Hematopoietic multipotent progenitor cell treated with erythropoietin and hydrocortisone succinate and interleukin-3 and kit ligand, for 17 days (in vitro differentiated cells): Measurements from ENCODE around the gene NSG1.
"Not testable (repeated sequence)": the region's sequence is repeated elsewhere in the genome, so short reads cannot be mapped to it uniquely, and the experiment has no call there.

Source experiments
- DNase-seq: peaks from one replicate; pipeline ENCODE4 v3.0.0-alpha.2; 2015; ENCODE audit warnings: low spot score

The NSG1 gene, protein sequence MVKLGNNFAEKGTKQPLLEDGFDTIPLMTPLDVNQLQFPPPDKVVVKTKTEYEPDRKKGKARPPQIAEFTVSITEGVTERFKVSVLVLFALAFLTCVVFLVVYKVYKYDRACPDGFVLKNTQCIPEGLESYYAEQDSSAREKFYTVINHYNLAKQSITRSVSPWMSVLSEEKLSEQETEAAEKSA

DNA sequence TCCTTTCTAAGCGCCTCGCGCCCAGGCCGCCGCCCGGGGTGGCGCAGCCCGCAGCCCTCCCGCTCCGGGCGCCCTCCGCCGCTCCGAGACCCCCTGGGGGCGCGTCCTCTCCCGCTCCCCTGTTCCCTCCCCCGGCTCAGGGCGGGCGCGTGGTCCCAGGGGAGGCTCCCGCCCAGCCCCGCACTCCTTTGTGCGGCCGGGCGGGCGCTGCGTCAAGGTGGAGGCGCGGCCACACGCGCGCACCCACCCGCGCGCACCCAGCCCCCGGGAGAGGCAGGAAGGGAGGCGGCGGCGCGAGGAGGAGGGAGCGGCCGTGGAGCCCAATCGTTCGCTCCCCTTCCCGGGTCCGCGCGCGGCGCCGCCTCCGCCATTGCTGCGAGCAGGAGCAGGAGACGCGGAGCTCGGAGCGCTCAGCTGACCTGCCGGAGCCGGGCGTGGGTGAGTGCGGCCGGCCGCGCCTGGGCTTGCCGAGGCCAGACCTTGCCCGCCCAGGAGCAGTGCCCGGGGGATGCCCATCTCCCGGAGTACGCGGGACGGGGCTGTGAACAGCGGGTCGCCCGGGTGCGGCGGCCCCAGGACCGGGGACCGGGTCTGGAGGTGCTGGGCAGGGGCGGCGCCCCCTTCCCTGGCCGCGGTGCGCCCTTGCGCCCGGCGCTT, at the start of gene NSG1:
Gene NSG1, plus strand, starts transcription at position 367 of the 657 bp plus-strand sequence. CDS start 528 bp downstream, outside the sequence.
- DNase-seq, result no peak

DNA sequence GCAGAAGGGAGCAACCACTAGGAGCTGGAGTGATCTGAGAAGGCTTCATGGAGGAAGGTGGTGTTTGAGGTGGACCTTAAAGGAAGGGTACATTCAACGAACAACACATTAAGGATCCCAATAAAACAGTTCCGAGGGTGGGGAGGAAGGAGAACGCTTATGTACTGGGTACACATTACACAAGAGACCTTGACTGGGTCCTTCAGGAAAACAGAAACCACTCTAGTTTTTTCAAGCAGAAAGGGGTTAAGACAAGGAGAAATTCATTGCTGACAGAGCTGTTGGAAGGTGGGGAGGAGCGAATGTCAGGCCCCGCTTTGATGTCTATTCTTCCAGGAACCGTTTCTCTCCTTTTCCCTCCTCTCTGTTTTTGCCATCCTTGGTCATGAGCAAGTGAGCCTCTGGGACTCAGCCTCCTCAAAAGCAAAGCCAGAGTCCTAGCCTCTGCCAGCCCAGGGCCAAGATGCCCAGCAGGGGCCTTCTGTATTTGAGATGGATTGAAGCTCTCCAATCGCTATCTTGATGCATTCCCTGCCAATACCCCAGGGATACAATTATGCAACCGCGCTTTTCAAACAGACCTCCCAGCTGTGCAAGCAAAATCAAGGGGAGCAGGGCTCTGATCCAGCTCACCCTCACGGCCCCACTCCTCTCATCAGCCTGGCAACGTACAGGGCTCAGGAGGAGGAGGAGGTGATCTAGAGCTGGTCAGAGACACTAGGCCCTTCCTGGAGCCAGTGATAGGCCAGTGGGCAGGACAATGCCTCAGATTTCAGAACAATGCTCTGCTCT, 48.5 kb upstream of the NSG1 start:
- no peak for DNase-seq

DNA sequence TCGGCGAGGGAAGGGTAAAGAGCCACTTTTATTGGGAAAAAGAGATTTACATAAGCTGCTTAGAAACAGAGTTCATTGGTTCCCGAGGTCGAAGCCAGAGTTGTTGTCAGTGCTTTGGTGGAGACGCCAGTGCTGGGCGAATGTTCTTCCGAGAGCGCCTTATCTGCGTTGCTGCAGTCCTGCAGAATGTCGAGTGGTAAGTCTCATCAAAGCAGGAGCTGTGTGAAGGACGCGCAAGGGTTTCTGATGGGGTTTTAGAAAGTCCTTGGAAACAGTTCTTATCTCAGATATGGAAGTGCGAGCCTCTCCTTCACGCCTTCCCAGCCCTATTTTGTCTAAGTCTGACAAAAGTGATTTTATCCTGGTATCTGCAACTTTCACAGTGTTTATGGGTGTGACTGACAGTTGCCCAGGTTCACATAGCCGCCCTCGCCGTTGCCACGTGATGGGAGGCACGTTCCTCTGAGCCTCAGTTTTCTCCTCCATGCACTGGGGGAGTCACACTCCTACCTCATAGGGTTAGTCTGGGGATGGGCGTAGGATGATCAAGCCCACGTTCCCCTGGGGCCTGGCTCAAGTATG, 47.3 kb upstream of the NSG1 start:
- DNase-seq, result peak; percentile 8

DNA sequence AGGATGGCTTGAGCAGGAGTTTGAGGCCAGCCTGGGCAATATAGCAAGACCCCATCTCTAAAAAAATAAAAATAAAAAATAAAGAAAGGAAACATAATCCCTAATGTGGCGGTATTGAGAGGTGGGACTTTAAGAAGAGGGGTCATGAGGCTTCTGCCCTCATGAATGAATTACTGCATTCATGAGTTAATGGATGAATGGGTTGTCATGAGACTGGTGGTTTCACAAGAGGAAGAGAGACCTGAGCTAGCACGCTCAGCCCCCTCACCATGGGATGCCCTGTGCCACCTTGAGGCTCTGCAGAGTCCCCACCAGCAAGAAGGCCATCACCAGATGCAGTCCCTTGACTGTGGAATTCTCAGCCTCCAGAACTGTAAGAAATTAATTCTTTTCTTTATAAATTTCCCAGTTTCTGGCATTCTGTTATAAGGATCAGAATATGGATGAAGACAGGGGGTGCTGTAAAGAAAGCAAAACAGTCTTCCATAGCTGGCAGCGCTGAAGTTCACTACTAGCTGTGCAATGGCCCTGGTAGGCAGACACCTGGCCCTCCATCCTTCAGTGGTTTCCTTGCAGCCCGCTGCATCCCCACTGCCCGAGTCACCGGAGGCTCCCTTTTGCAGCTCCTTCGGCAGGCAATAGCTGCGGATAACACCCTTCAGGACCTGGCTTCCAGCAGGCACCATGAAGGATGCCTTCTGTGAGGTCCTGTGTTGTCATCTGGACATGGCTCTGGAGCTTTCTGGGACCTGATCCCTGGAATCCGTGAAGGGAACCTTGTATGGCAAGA, 44.8 kb upstream of the NSG1 start:
- DNase-seq, result no peak

DNA sequence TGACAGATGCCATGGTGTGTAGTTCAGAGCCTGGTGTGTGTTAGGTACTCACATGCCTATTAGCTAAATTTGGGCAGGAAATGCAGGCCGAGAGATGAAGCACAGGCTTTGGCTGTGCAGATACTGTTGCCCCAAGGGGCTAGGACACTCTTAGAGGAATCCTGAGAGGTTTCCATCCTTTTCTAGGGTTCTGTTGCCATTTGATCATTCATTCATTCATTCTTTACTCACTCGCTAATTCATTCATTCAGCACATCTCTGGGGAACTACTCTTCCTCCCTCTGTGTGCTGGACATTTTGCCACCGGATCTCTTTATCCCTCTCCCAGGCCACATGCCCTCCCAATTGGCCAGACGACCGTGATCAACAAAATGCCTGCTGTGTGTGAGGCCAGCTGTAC, 43.9 kb upstream of the NSG1 start:
- no peak for DNase-seq

DNA sequence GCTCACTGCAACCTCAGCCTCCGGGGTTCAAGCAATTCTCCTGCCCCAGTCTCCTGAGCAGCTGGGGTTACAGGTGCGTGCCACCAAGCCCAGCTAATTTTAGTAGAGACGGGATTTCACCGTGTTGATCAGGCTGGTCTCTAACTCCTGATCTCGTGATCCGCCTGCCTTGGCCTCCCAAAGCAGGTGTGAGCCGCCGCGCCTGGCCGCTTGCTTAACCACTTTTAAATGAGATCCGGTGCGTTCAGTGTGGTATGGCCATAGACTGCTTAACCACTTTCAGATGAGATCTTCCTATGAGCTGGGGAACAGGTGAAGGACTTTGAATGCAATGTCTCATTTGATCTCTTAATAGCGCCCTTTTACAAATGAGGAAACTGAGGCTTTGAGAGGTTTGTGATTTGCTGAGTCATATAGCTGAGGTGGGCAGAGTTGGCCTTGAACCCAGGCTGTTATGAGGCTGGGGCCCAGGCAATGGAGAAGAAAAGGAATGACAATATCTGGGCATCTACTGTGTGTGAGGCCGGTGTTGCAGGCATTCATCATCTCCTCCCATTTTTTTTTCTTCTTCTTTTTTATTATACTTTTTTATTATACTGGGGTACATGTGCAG, 41.9 kb upstream of the NSG1 start:
- no peak for DNase-seq

DNA sequence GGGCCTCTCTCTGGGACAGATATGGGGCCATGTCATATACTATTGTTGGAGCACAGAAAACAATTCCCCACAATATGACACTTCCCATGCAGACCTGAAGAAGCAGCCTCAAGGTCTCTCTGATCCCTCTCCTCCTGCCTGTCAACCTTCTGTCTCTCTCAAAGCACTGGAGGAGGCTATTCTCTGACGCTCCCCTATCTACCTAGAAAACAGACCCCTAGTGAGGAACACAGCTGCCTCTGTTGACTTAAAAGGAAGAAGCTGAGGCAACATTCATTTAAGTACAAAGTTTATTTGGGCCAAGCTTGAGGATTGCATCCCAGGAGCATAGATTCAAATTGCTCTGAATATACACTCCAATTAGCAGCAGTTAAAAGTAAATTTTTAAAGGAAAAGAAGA, 39.3 kb upstream of the NSG1 start:
- DNase-seq, result no peak

DNA sequence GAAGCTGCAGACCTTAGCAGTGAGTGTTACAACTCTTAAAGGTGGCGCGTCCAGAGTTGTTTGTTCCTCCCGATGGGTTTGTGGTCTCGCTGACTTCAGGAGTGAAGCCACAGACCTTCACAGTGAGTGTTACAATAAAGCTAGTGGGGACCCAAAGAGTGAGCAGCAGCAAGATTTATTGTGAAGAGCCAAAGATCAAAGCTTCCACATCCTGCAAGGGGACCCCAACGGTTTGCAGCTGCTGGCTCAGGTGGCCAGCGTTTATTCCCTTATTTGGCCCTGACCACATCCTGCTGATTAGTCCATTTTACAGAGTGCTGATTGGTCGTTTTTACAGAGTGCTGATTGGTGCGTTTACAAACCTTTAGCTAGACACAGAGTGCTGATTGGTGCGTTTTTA, 38.3 kb upstream of the NSG1 start:
- DNase-seq, result not testable (repeated sequence)

DNA sequence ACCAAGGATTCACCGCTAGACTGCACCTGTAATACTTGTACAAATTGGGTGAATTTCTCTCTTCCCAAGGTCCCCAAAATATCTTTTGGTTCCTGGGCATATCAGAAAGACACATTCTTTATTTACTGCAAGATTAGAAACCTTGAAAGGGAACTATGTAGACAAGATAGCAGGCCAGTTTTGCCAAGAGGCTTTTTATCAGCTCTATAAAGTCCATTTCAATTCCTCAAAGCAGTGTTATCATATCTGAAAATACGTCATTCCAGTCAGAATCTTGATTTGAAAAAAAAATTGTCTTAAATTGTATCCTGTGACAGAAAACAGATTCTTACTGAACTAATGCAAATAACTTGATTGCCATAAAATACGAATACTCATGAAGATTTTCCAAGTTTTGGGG, 37.0 kb upstream of the NSG1 start:
- DNase-seq, result no peak

DNA sequence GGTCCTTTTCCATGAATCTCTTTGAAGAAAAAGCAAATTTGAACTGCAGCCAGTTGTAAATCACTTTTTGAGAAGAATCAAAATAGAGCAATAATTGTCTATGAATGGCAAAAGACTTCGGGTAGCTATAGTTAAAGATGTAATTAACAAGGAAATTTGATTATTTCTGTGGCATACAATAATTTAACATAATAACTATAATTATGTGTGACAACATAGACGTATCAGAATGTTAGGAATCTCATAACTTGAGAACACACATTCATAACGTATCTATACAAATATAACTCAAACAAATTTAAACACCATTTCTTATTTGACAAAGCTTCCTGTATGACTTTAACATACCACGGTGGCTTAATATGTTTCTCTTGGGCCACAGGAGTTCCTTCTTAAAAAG, 36.0 kb upstream of the NSG1 start:
- DNase-seq, result no peak

DNA sequence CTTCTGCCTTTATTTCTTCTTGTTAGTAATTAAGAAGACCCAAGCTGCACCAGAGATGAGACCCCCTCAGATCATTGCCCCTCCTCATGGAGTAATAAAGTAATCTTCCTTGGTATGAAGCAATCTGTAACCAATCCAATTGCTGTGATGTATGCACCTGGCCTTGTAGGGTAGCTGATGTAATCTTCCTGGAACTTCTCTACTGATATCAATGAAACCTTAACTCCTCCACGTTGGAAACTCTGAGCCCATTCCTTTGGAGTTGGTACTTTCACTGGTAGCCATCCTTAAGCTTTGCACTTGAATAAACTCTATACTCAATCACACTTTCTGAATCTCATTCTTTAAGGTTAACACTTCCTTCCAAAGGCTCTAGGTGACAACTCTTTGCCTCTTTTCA, 31.6 kb upstream of the NSG1 start:
- DNase-seq, result no peak

DNA sequence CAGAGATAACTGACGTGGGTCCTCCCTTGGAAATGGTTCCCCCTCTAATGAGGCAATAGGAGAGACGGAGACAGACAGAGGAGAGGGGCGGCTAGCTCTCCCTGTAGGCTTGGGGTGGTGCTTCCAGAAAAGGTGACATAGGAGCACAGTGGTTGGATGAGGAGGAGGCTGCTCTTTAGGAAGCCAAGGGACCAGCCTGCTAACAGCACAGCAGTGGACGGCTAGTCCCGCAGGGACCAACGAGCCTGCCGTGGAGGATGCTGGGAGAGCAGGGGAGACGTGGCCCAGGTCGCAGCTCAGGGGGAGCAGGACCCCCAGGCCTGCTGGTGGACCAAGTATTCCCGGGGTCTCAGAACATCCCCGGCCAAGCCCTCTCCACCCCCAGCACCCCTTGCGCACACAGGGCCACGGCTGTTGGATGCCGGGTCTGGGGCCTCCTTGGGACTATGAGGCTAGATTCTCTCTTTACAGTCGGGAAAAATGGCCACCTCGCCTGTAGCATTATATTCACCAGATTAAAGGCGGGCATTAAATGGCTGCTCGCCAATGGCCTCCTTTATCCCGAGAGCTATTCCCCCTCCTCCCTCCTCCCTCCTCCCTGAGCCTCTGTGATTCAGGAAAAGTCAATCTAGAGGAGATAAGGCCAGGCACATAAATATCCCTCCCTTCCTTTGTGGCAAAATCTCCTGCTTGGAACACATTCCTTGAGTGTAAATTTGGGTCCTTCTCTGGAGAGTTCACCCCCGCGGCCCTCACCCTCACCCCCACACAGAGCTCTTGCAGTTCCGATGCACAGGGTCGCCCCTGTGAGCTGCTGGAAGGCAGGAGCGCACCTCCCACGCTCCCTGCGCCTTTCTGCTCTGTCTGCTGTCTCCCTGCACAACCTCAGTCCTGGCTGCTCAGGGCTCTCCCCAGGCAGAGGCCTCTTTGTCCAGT, 30.5 kb upstream of the NSG1 start:
- no peak for DNase-seq

DNA sequence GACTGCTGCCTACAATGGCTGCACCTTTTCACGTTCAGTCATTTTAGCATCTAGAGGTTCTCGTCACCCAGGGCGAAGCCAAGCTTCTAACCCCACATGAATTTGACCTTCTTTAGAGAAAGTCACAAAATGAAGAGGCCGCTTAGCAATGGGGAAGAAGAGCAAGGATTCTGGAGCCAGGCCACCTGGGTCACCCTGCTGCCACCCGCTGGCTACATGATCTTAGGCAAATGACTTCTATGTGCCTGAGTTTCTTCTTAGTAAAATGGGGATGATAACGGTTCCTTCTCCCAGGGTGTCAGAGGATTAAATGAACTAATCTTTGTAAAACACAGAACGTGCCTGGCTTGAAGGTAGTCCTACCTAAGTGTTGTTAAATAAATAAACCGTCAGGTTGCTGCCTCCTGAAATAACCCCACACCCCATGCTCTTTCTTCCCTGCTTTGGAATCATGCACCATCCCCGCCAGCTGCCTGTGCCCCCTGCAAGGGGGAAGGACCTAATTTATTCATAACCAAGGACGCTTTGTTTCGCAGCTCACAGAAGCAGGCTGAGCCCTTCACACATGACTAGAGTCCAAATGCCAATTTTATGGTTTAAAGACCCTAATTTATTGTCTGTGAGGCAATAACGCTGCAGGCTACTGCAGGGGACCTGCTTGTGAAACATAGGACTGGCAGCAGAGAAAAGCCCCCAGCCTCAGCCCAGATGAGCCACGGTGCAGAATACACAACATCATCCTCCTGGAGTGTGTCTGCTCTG, 28.6 kb upstream of the NSG1 start:
- DNase-seq, result no peak

DNA sequence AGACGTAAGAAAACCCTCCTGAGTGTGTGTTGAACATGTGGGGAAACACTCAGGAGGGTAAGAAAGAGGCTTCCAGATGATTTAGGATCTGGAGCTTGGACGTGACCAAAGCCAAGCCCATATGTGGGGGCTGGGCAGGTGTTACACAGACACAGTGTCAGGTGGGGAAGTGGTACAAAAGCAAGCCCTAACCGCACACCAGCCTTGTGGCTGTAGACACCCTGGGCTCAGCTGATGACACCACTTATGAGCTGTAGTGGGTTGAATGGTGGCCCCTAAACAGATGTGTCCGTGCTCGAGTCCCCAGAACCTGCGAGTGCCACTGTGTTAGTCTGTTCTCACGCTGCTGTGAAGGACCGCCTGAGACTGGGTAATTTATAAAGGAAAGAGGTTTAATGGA, 25.0 kb upstream of the NSG1 start:
- no peak for DNase-seq

DNA sequence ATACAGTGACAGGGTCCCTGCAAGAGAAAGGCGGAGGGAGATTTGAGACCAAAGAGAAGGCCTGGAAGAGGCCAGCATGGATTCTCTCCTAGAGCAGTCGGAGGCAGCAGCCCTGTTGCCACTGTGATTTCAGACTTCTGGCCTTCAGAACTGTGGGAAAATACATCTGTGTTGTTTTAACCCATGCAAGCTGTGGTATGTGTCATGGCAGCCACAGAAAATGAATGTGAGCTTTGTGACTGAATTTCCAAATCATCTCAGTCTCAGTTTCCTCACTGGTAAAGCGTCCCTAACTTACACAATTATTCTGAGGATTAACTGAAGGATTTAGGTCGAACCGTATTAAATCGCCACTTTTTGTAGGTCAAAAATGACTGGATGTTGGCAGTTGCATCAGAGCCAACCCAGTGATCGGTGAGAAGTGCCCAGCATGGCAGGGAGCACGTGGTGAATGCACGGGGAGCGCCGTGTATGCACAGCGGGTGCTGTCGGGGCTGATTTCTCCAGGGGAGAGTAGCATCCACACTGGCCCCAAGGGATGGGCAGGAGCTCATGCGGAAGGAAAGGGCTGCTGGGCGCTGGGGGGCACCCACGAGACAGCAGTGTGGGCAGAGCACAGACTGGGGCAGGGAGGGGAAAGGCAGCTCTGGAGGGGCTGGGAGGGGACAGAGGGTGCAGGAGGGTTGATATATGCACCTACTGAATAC, 23.8 kb upstream of the NSG1 start:
- DNase-seq, result no peak

DNA sequence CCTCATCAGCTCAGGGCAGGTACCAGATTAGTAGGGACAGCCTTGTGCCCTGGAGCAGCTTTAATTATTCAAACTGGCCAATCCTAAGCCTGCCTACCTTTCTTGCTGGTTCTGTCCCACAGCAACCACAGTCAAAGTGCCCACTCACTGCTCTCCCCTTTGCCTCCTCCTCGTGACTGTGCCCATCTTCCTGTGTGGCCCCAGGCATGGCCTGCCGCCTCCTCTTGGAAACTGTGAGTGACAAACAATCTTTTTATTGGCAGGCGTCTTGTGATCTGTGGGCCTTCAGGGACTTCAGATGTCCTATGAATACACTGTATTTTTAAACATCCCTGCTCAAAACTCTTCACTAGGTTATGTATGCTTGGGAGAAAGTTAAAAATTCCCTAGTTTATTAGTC, 22.8 kb upstream of the NSG1 start:
- no peak for DNase-seq

DNA sequence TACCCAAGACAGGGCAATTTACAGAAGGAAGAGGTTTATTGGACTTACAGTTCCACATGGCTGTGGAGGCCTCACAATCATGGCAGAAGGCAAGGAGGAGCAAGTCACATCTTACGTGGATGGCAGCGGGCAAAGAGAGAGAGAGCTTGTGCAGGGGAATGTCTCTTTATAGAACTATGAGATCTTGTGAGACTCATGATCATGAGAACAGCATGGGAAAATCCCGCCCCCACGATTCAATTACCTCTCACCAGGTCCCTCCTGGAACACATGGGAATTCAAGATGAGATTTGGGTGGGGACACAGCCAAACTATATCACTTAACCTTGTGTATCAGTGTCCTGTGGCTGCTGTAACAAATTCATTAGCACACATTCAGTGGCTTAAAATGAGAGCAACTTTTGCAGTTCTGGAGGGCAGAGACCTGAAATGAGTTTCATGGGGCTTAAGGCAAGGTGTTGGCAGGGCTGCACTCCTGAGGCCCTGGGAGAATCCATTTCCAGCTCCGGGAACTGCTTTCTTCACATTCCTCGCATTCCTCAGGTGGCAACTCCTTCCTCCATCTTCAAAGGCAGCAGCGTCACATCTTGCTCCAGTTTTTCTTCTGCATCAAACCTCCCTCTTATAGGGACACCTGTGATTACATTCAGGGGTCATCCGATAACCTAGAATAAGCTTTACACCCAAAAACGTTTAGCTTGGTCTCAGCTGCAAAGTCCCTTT, 22.3 kb upstream of the NSG1 start:
- DNase-seq, result no peak

DNA sequence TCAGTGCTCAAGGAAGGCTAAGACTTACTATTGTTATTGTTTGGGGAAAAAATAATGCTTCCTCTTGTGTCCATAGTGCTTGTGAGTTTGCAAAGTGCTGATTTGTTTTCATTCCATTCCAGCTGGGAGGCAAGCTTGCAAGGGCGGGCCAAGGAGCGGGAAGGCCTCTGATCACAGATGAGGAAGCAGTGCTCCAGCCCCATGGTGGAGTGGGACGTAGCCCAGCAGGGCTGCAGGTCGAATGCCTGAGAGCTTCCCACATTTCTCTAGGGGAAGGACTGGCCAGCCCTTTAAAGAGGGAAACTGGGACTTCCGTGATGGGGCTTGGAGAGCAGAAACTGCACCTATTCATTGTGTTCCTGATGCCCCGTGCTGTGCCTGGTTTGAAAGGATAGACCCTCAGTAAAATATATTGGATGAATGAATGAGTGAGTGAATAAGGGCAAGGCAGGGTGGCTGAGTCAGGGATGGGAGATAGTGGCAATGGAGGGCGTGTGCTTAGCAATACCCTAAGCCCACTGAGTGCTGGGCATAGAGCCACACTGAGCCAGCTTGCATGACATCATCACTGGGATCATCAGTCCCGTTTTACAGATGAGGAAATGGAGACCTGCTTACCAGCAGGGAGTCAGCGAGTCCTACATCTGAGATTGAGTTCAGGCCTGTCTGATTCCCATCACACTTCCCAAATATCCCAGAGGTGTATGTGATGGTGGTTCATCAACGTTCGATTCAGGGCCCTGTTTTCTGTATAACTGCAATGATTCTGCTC, 17.9 kb upstream of the NSG1 start:
- DNase-seq, result no peak
